ENCODE measurements around the gene PIANP. TPM values are rescaled to one million over a fixed set of nuclear protein-coding genes. Genes with fewer than 3 reads are reported as not detected.

PIANP gene
- total and polyA plus RNA-seq, 4 donors = 0.23 to 1.4 (median 0.31) TPM

GRCh38 chr12:6653987-6654386, 46.6 kb downstream of the PIANP start:
- no peak overlapping the region for H3K4me3 ChIP-seq
- H3K27ac ChIP-seq (ENCODE audit: low read depth in 1 of 2, low read length in 1 of 2) = no peak overlapping the region
- no peak for DNase-seq
- no peak for ATAC-seq (ENCODE audit: insufficient read depth, low FRiP score)
- H3K4me1 ChIP-seq (ENCODE audit: control insufficient read depth in 5 of 5, insufficient read depth in 5 of 5, low read length in 5 of 5) = no peaks in the 10 kb centered on the region
- no peaks in the 10 kb centered on the region for H3K9me3 ChIP-seq (ENCODE audit: control insufficient read depth in 4 of 4, insufficient read depth in 3 of 4, low read length in 3 of 4)
- TF ChIP-seq CTCF (IDR thresholded peaks at IDR 0.05; ENCODE audit: control extremely low read depth, extremely low read depth) = no peak
- no peaks in the 10 kb centered on the region for H3K27me3 ChIP-seq (ENCODE audit: control insufficient read depth in 3 of 3, insufficient read depth in 3 of 3, low read length in 2 of 3)
- WGBS, 2 donors = 95 to 98% methylated on average over 5 of the region's 5 CpGs
- peaks cover 14 to 49% (median 42%) of the 10 kb centered on the region in 4 donors for H3K36me3 ChIP-seq (ENCODE audit: control insufficient read depth in 4 of 4, insufficient read depth in 4 of 4, low read length in 4 of 4)
- H3K9ac ChIP-seq (ENCODE audit: insufficient read depth in 1 of 2, low read length in 2 of 2) = no peak overlapping the region

- ATAC-seq (ENCODE audit: insufficient read depth, low FRiP score) (no peak), DNase-seq (no peak)
- 96 to 100% methylated on average over 1 of the region's 1 CpG for WGBS, 2 donors
- Histone ChIP-seq H3K9ac (ENCODE audit: insufficient read depth in 1 of 2, low read length in 2 of 2) (no peak overlapping the region), H3K27me3 (ENCODE audit: control insufficient read depth in 3 of 3, insufficient read depth in 3 of 3, low read length in 2 of 3) (no peaks in the 10 kb centered on the region), H3K4me1 (ENCODE audit: control insufficient read depth in 5 of 5, insufficient read depth in 5 of 5, low read length in 5 of 5) (no peaks in the 10 kb centered on the region), H3K9me3 (ENCODE audit: control insufficient read depth in 4 of 4, insufficient read depth in 3 of 4, low read length in 3 of 4) (no peaks in the 10 kb centered on the region), H3K36me3 (ENCODE audit: control insufficient read depth in 4 of 4, insufficient read depth in 4 of 4, low read length in 4 of 4) (peaks cover 14 to 48% (median 40%) of the 10 kb centered on the region in 4 donors), H3K4me3 (no peak overlapping the region), H3K27ac (ENCODE audit: low read depth in 1 of 2, low read length in 1 of 2) (no peak overlapping the region)
- no peak for TF ChIP-seq CTCF (IDR thresholded peaks at IDR 0.05; ENCODE audit: control extremely low read depth, extremely low read depth)
Measured at GRCh38 chr12:6653342-6653741, 47.3 kb downstream of the PIANP start.

- no peak overlapping the region for H3K9ac ChIP-seq (ENCODE audit: insufficient read depth in 1 of 2, low read length in 2 of 2)
- peaks cover 14 to 50% (median 42%) of the 10 kb centered on the region in 4 donors for H3K36me3 ChIP-seq (ENCODE audit: control insufficient read depth in 4 of 4, insufficient read depth in 4 of 4, low read length in 4 of 4)
- no peaks in the 10 kb centered on the region for H3K27me3 ChIP-seq (ENCODE audit: control insufficient read depth in 3 of 3, insufficient read depth in 3 of 3, low read length in 2 of 3)
- 93 to 98% methylated on average over 11 to 12 of the region's 12 CpGs for WGBS, 2 donors
- no peaks in the 10 kb centered on the region for H3K4me1 ChIP-seq (ENCODE audit: control insufficient read depth in 5 of 5, insufficient read depth in 5 of 5, low read length in 5 of 5)
- ATAC-seq (ENCODE audit: insufficient read depth, low FRiP score) = no peak
- no peak overlapping the region for H3K27ac ChIP-seq (ENCODE audit: low read depth in 1 of 2, low read length in 1 of 2)
- H3K9me3 ChIP-seq (ENCODE audit: control insufficient read depth in 4 of 4, insufficient read depth in 3 of 4, low read length in 3 of 4) = no peaks in the 10 kb centered on the region
- no peak for TF ChIP-seq CTCF (IDR thresholded peaks at IDR 0.05; ENCODE audit: control extremely low read depth, extremely low read depth)
- DNase-seq = no peak
- H3K4me3 ChIP-seq = no peak overlapping the region
Measured at GRCh38 chr12:6652391-6652790, 48.2 kb downstream of the PIANP start.

GRCh38 chr12:6650832-6651231, 49.8 kb downstream of the PIANP start:
- no peak overlapping the region for H3K27ac ChIP-seq (ENCODE audit: low read depth in 1 of 2, low read length in 1 of 2)
- peaks cover 0 to 8% (median 0%) of the 10 kb centered on the region in 5 donors for H3K4me1 ChIP-seq (ENCODE audit: control insufficient read depth in 5 of 5, insufficient read depth in 5 of 5, low read length in 5 of 5)
- no peak for ATAC-seq (ENCODE audit: insufficient read depth, low FRiP score)
- no peak overlapping the region for H3K4me3 ChIP-seq
- H3K27me3 ChIP-seq (ENCODE audit: control insufficient read depth in 3 of 3, insufficient read depth in 3 of 3, low read length in 2 of 3) = no peaks in the 10 kb centered on the region
- H3K9me3 ChIP-seq (ENCODE audit: control insufficient read depth in 4 of 4, insufficient read depth in 3 of 4, low read length in 3 of 4) = no peaks in the 10 kb centered on the region
- peaks cover 14 to 42% (median 37%) of the 10 kb centered on the region in 4 donors for H3K36me3 ChIP-seq (ENCODE audit: control insufficient read depth in 4 of 4, insufficient read depth in 4 of 4, low read length in 4 of 4)
- 91 to 96% methylated on average over 8 of the region's 8 CpGs for WGBS, 2 donors
- no peak overlapping the region for H3K9ac ChIP-seq (ENCODE audit: insufficient read depth in 1 of 2, low read length in 2 of 2)
- TF ChIP-seq CTCF (IDR thresholded peaks at IDR 0.05; ENCODE audit: control extremely low read depth, extremely low read depth) = no peak
- no peak for DNase-seq
